Lower leg skin (tissue), 3 donors: Measurements from ENCODE around the gene PDE9A.

Experiments
- POLR2A ChIP-seq, 2 donors: fragments of 450-650 bp; IDR thresholded peaks; one replicate each; pipeline ENCODE4 v1.6.1; 2016 to 2017; ENCODE audit warnings: antibody characterized with exemption in 2 of 2, mild to moderate bottlenecking in 1 of 2, moderate library complexity in 1 of 2
- TF ChIP-seq, protein P1 (sequence below), 3 donors: fragments of 450-650 bp; IDR thresholded peaks; one replicate each; pipeline ENCODE4 v1.5.1; 2016; ENCODE audit warnings: antibody characterized with exemption in 3 of 3, mild to moderate bottlenecking in 3 of 3, moderate library complexity in 2 of 3

GRCh38 chr21:42798106-42798505, 144.7 kb downstream of the PDE9A start:
- TF ChIP-seq, protein P1, sequence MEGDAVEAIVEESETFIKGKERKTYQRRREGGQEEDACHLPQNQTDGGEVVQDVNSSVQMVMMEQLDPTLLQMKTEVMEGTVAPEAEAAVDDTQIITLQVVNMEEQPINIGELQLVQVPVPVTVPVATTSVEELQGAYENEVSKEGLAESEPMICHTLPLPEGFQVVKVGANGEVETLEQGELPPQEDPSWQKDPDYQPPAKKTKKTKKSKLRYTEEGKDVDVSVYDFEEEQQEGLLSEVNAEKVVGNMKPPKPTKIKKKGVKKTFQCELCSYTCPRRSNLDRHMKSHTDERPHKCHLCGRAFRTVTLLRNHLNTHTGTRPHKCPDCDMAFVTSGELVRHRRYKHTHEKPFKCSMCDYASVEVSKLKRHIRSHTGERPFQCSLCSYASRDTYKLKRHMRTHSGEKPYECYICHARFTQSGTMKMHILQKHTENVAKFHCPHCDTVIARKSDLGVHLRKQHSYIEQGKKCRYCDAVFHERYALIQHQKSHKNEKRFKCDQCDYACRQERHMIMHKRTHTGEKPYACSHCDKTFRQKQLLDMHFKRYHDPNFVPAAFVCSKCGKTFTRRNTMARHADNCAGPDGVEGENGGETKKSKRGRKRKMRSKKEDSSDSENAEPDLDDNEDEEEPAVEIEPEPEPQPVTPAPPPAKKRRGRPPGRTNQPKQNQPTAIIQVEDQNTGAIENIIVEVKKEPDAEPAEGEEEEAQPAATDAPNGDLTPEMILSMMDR (IDR thresholded peaks at IDR 0.05), result no peak
- no peak for TF ChIP-seq POLR2A (IDR thresholded peaks at IDR 0.05)
